HL-60 (cell line): Measurements from ENCODE around the gene PYM1.

Experiments
- GABPA ChIP-seq: IDR thresholded peaks from 2 replicates; pipeline ENCODE4 v1.6.1; 2012; ENCODE audit warnings: low read depth
- POLR2AphosphoS5 ChIP-seq: IDR thresholded peaks from 2 replicates; pipeline ENCODE4 v1.6.1; 2012; ENCODE audit warnings: low read depth
- SPI1 ChIP-seq: IDR thresholded peaks from 2 replicates; pipeline ENCODE4 v1.6.1; 2012; ENCODE audit warnings: low read depth, mild to moderate bottlenecking, borderline replicate concordance
- TF ChIP-seq, protein P1 (sequence below): IDR thresholded peaks from one replicate; pipeline ENCODE4 v1.5.1; 2011; ENCODE audit warnings: low read length, control low read depth, inconsistent platforms; ENCODE audit not compliant: insufficient read depth
- TF ChIP-seq, protein P2 (sequence below): IDR thresholded peaks from 2 replicates; pipeline ENCODE4 v1.6.1; 2012; ENCODE audit warnings: low read depth; ENCODE audit not compliant: insufficient replicate concordance

DNA sequence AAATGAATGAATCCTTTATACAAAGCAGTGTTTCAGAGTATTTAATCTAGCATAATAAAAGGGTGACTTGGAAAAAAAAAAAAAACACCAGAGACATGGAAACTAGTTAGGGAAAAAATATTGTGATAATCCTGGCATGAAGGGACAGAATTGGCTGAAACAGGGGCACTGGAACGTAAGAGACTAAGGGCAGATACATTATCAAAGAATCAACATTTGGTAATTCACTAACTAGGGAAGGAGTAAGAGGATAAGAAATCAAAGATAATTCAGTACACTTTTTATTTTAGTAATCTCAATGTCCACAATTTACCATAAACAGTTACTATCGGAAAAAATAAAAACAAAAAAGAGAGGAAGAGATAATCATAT lies 18.2 kb downstream of the PYM1 start:
- TF ChIP-seq, protein P1, sequence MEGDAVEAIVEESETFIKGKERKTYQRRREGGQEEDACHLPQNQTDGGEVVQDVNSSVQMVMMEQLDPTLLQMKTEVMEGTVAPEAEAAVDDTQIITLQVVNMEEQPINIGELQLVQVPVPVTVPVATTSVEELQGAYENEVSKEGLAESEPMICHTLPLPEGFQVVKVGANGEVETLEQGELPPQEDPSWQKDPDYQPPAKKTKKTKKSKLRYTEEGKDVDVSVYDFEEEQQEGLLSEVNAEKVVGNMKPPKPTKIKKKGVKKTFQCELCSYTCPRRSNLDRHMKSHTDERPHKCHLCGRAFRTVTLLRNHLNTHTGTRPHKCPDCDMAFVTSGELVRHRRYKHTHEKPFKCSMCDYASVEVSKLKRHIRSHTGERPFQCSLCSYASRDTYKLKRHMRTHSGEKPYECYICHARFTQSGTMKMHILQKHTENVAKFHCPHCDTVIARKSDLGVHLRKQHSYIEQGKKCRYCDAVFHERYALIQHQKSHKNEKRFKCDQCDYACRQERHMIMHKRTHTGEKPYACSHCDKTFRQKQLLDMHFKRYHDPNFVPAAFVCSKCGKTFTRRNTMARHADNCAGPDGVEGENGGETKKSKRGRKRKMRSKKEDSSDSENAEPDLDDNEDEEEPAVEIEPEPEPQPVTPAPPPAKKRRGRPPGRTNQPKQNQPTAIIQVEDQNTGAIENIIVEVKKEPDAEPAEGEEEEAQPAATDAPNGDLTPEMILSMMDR: no peak
- TF ChIP-seq SPI1: no peak
- TF ChIP-seq GABPA: no peak
- TF ChIP-seq, protein P2, sequence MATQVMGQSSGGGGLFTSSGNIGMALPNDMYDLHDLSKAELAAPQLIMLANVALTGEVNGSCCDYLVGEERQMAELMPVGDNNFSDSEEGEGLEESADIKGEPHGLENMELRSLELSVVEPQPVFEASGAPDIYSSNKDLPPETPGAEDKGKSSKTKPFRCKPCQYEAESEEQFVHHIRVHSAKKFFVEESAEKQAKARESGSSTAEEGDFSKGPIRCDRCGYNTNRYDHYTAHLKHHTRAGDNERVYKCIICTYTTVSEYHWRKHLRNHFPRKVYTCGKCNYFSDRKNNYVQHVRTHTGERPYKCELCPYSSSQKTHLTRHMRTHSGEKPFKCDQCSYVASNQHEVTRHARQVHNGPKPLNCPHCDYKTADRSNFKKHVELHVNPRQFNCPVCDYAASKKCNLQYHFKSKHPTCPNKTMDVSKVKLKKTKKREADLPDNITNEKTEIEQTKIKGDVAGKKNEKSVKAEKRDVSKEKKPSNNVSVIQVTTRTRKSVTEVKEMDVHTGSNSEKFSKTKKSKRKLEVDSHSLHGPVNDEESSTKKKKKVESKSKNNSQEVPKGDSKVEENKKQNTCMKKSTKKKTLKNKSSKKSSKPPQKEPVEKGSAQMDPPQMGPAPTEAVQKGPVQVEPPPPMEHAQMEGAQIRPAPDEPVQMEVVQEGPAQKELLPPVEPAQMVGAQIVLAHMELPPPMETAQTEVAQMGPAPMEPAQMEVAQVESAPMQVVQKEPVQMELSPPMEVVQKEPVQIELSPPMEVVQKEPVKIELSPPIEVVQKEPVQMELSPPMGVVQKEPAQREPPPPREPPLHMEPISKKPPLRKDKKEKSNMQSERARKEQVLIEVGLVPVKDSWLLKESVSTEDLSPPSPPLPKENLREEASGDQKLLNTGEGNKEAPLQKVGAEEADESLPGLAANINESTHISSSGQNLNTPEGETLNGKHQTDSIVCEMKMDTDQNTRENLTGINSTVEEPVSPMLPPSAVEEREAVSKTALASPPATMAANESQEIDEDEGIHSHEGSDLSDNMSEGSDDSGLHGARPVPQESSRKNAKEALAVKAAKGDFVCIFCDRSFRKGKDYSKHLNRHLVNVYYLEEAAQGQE: no peak
- TF ChIP-seq POLR2AphosphoS5: no peak
